ENCODE measurements around the gene BRD3OS.

- TF ChIP-seq SUZ12 (IDR thresholded peaks at IDR 0.05; ENCODE audit: extremely low read depth, insufficient read depth, insufficient read length): no peak
- no peak for TF ChIP-seq YY1 (IDR thresholded peaks at IDR 0.05; ENCODE audit: insufficient read depth, insufficient read length)
Measured at GRCh38 chr9:134026581-134026980, 1.3 kb downstream of the BRD3OS start.

Measured in NT2/D1 (cell line).